HepG2 (cell line): ENCODE measurements around the gene PHOSPHO2. TPM values are rescaled to one million over a fixed set of nuclear protein-coding genes. Genes with fewer than 3 reads are reported as not detected.

Source experiments
- ERF ChIP-seq: IDR thresholded peaks from 2 replicates; pipeline ENCODE4 v1.6.1; 2018; ENCODE audit warnings: missing biosample characterization, missing genetic modification reagents
- HOXA5 ChIP-seq: sonication (generic); formaldehyde crosslinking; IDR thresholded peaks from 2 replicates; pipeline ENCODE4 v1.4.0; 2020; ENCODE audit warnings: missing genetic modification reagents
- KMT2A ChIP-seq: sonication (generic); formaldehyde crosslinking; IDR thresholded peaks from 2 replicates; pipeline ENCODE4 v1.4.0; 2020; ENCODE audit warnings: missing genetic modification reagents
- MAFG ChIP-seq: sonication (generic); formaldehyde crosslinking; IDR thresholded peaks from 2 replicates; pipeline ENCODE4 v1.5.1; 2020; ENCODE audit warnings: mild to moderate bottlenecking, missing genetic modification reagents
- PBX2 ChIP-seq: IDR thresholded peaks from 2 replicates; pipeline ENCODE4 v1.6.1; 2016; ENCODE audit warnings: control low read depth
- PRMT3 ChIP-seq: sonication (generic); formaldehyde crosslinking; IDR thresholded peaks from 2 replicates; pipeline ENCODE4 v1.8.1; 2022; ENCODE audit warnings: low read depth, mild to moderate bottlenecking, moderate library complexity, missing genetic modification reagents, borderline replicate concordance
- RBM22 ChIP-seq: fragments of 200-400 bp; formaldehyde crosslinking; optimal IDR thresholded peaks from 2 replicates; pipeline ENCODE3; 2017; ENCODE audit warnings: mild to moderate bottlenecking, low read length, moderate library complexity
- SAFB2 ChIP-seq: sonication (generic); formaldehyde crosslinking; IDR thresholded peaks from 2 replicates; pipeline ENCODE4 v1.5.1; 2020; ENCODE audit warnings: missing genetic modification reagents, low read depth, mild to moderate bottlenecking, borderline replicate concordance
- TAF1 ChIP-seq: sonication (generic); formaldehyde crosslinking; IDR thresholded peaks from 2 replicates; pipeline ENCODE4 v1.4.0; 2020; ENCODE audit warnings: missing genetic modification reagents
- ZBTB40 ChIP-seq, 2 experiments: fragments of 450-650 bp in 1 of 2; sonication (generic) in 1 of 2; formaldehyde crosslinking in 1 of 2; IDR thresholded peaks; 2 replicates each; pipeline versions ENCODE4 v1.6.1 to v1.8.0; 2016 to 2022; ENCODE audit warnings: antibody characterized with exemption in 1 of 2, mild to moderate bottlenecking in 1 of 2, missing genetic modification reagents in 1 of 2
- ZBTB7B ChIP-seq: sonication (generic); formaldehyde crosslinking; IDR thresholded peaks from 2 replicates; pipeline ENCODE4 v1.4.0; 2020; ENCODE audit warnings: missing genetic modification reagents
- ZNF446 ChIP-seq: sonication (generic); formaldehyde crosslinking; IDR thresholded peaks from 2 replicates; pipeline ENCODE4 v1.5.0; 2020; ENCODE audit warnings: mild to moderate bottlenecking, missing genetic modification reagents
- ZNF451 ChIP-seq: sonication (generic); formaldehyde crosslinking; IDR thresholded peaks from 2 replicates; pipeline ENCODE4 v1.5.0; 2020; ENCODE audit warnings: mild to moderate bottlenecking, missing genetic modification reagents
- ZNF496 ChIP-seq: sonication (generic); formaldehyde crosslinking; IDR thresholded peaks from 2 replicates; pipeline ENCODE4 v1.8.1; 2023; ENCODE audit warnings: mild to moderate bottlenecking, moderate library complexity, missing genetic modification reagents; ENCODE audit not compliant: insufficient replicate concordance
- ZNF570 ChIP-seq: sonication (generic); formaldehyde crosslinking; IDR thresholded peaks from 2 replicates; pipeline ENCODE4 v1.4.0; 2020; ENCODE audit warnings: mild to moderate bottlenecking, missing genetic modification reagents, borderline replicate concordance
- polyA plus RNA-seq, 8 experiments: library from polyadenylated mRNA; depleted of rRNA in 3 of 8; stranded (reverse) in 7 of 8; unstranded in 1 of 8; fragments of >200 nt; fragmentation: Illumina TruSeq in 4 of 8; extraction: Trizol in 4 of 8; gene quantifications; 2 replicates each; pipeline versions ENCODE4 v1.2.1 to v1.2.3, GENCODE V29; 2011 to 2016; ENCODE audit warnings: low read depth in 4 of 8, missing spikeins in 1 of 8, mixed read lengths in 1 of 8; ENCODE audit not compliant: insufficient read depth in 1 of 8
- total RNA-seq, 5 experiments: library from RNA; depleted of rRNA; stranded (reverse); fragments of >200 nt; fragmentation: Illumina TruSeq; extraction: Trizol; gene quantifications; 2 replicates each; pipeline ENCODE4 v1.2.3, GENCODE V29; 2016; ENCODE audit warnings: low read depth in 1 of 5
- TF ChIP-seq, protein P1 (sequence below): sonication (generic); formaldehyde crosslinking; conservative IDR thresholded peaks from 2 replicates; pipeline ENCODE4 v1.8.1; 2023; ENCODE audit warnings: missing genetic modification reagents

PHOSPHO2 gene
- total and polyA plus RNA-seq, 2 of the 13 experiments (the other 11 are each of a cell fraction or from before 2014, with no cell fraction given): 6.1 to 11.4 TPM

DNA sequence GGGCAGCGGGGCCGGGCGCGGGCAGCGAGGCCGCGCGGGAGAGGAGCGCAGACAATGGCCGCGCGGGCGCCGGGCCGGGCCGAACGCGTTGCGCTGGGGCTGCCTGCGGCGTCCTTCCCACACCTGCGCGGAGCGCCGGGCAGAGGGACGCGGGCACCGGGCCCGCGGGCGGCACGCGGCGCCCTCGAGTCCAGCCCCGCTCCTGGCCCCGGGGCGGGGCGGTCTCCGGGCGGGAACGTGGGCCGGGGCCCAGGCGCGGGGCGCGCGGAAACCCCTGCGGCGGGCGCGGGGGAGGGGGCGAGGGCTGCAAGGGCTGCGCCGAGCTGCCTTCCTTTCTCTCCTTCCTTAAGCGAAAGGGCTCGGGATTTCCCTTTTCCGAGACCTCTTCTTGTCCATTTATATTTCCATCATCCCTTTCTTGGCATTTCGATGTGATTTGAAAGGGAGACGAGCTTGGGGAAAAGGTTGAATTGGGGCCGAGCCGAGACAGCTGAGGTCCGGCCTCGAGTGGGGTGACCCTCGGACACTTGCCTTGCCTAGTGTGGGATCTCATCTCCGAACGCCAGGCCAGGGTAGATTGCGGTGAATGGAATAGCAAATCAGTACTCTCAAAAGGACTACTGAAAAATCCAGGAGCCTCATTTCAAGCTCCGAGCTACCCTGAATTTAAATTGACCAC, 40.0 kb downstream of the PHOSPHO2 start (continued):
- TF ChIP-seq ZBTB40 (IDR thresholded peaks at IDR 0.05) (no peak), ZBTB40 (CRISPR knock-in tag; IDR thresholded peaks at IDR 0.05) (no peak), TAF1 (CRISPR knock-in tag) (no peak), PRMT3 (CRISPR knock-in tag) (no peak), ZNF570 (CRISPR knock-in tag) (no peak), ZNF446 (CRISPR knock-in tag) (no peak), ZNF496 (no peak), SAFB2 (CRISPR knock-in tag) (no peak), ZBTB7B (CRISPR knock-in tag) (0 out of 2 replicates have a peak, but pooled peaks have one; percentile 40), KMT2A (CRISPR knock-in tag) (peak; percentile 71), PBX2 (CRISPR knock-in tag) (no peak), RBM22 (no peak), MAFG (CRISPR knock-in tag) (no peak), HOXA5 (CRISPR knock-in tag) (no peak), ERF (CRISPR knock-in tag) (no peak), ZNF451 (CRISPR knock-in tag) (no peak)
- TF ChIP-seq, protein P1, sequence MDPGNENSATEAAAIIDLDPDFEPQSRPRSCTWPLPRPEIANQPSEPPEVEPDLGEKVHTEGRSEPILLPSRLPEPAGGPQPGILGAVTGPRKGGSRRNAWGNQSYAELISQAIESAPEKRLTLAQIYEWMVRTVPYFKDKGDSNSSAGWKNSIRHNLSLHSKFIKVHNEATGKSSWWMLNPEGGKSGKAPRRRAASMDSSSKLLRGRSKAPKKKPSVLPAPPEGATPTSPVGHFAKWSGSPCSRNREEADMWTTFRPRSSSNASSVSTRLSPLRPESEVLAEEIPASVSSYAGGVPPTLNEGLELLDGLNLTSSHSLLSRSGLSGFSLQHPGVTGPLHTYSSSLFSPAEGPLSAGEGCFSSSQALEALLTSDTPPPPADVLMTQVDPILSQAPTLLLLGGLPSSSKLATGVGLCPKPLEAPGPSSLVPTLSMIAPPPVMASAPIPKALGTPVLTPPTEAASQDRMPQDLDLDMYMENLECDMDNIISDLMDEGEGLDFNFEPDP (CRISPR knock-in tag): 0 out of 2 replicates have a peak, but pooled peaks have one; percentile 31
